CD14-positive monocyte (primary cell): ENCODE data around the gene OSBPL2. TPM values are rescaled to one million over a fixed set of nuclear protein-coding genes. Genes with fewer than 3 reads are reported as not detected.

ENCODE experiments used
- DNase-seq, 3 donors: peaks; one replicate each; pipeline ENCODE4 v3.0.0-alpha.2; 2011 to 2022
- H2AFZ ChIP-seq: 2 replicates; pipeline ENCODE4 v1.6.0; 2012; ENCODE audit warnings: mild to moderate bottlenecking, low read depth, low read length, inconsistent platforms; ENCODE audit not compliant: insufficient read depth, poor library complexity, severe bottlenecking
- H3K27ac ChIP-seq, 2 donors: 1 replicate in 1 of 2; 2 replicates in 1 of 2; pipeline ENCODE4 v1.5.1; 2012 to 2013; ENCODE audit warnings: low read length in 2 of 2, control low read depth in 1 of 2, inconsistent platforms in 1 of 2, low read depth in 1 of 2, mild to moderate bottlenecking in 1 of 2
- H3K27me3 ChIP-seq, 2 donors: one replicate each; pipeline versions ENCODE4 v1.6.0 to v1.6.1; 2011 to 2013; ENCODE audit warnings: low read length in 2 of 2; ENCODE audit not compliant: control insufficient read depth in 2 of 2, insufficient read depth in 2 of 2
- H3K36me3 ChIP-seq, 2 donors: replicated peaks in 1 of 2; 1 replicate in 1 of 2; 2 replicates in 1 of 2; pipeline versions ENCODE4 v1.5.1 to v1.6.1; 2012 to 2013; ENCODE audit warnings: low read length in 2 of 2, control low read depth in 1 of 2, inconsistent platforms in 1 of 2, mild to moderate bottlenecking in 1 of 2; ENCODE audit not compliant: insufficient read depth in 2 of 2, control insufficient read depth in 1 of 2
- H3K4me1 ChIP-seq, 2 donors: 1 replicate in 1 of 2; 2 replicates in 1 of 2; pipeline versions ENCODE4 v1.5.1 to v1.6.1; 2012 to 2013; ENCODE audit warnings: low read length in 2 of 2, control low read depth in 1 of 2, inconsistent platforms in 1 of 2, mild to moderate bottlenecking in 1 of 2, moderate library complexity in 1 of 2; ENCODE audit not compliant: insufficient read depth in 2 of 2, control insufficient read depth in 1 of 2
- H3K4me2 ChIP-seq: replicated peaks from 2 replicates; pipeline ENCODE3; 2012; ENCODE audit warnings: low read length, moderate library complexity, mild to moderate bottlenecking; ENCODE audit not compliant: poor library complexity, severe bottlenecking; ENCODE audit errors: extremely low read depth
- H3K4me3 ChIP-seq, 3 experiments: fragments of 200-600 bp in 1 of 3; sonication (generic) in 1 of 3; replicated peaks in 1 of 3; 1 replicate in 2 of 3; 2 replicates in 1 of 3; pipeline ENCODE4 v1.5.1; 2011 to 2013; ENCODE audit warnings: low read length in 3 of 3, mild to moderate bottlenecking in 3 of 3, control low read depth in 2 of 3, low read depth in 2 of 3, inconsistent platforms in 1 of 3, moderate library complexity in 1 of 3
- H3K79me2 ChIP-seq: 2 replicates; pipeline ENCODE4 v1.6.0; 2012; ENCODE audit warnings: mild to moderate bottlenecking, control low read depth, inconsistent platforms, low read length, moderate library complexity; ENCODE audit not compliant: insufficient read depth
- H3K9ac ChIP-seq: 2 replicates; pipeline ENCODE4 v1.6.0; 2017; ENCODE audit warnings: low read length, mild to moderate bottlenecking; ENCODE audit not compliant: insufficient read depth, poor library complexity, severe bottlenecking
- H3K9me3 ChIP-seq, 2 donors: replicated peaks in 1 of 2; 1 replicate in 1 of 2; 2 replicates in 1 of 2; pipeline versions ENCODE4 v1.5.1 to v1.6.1; 2012 to 2013; ENCODE audit warnings: low read length in 2 of 2, control low read depth in 1 of 2; ENCODE audit not compliant: control insufficient read depth in 1 of 2, insufficient read depth in 1 of 2
- H4K20me1 ChIP-seq: 2 replicates; pipeline ENCODE4 v1.6.0; 2012; ENCODE audit warnings: mild to moderate bottlenecking, low read length, control low read depth, moderate library complexity; ENCODE audit not compliant: insufficient read depth
- H3K27ac Mint-ChIP-seq, 7 donors: one replicate each; pipeline ENCODE4 v1.8.0; 2020; ENCODE audit warnings: mild to moderate bottlenecking in 7 of 7, mixed read lengths in 7 of 7, moderate library complexity in 6 of 7, inconsistent platforms in 2 of 7
- H3K27me3 Mint-ChIP-seq, 3 donors: one replicate each; pipeline ENCODE4 v1.8.0; 2021 to 2022; ENCODE audit warnings: low read depth in 3 of 3, mild to moderate bottlenecking in 3 of 3, mixed read lengths in 3 of 3, moderate library complexity in 3 of 3, inconsistent platforms in 1 of 3
- H3K36me3 Mint-ChIP-seq, 2 donors: one replicate each; pipeline ENCODE4 v1.8.0; 2020; ENCODE audit warnings: mixed read lengths in 2 of 2, inconsistent platforms in 1 of 2, mild to moderate bottlenecking in 1 of 2
- H3K4me1 Mint-ChIP-seq: one replicate; pipeline ENCODE4 v1.8.0; 2020; ENCODE audit warnings: mild to moderate bottlenecking, mixed read lengths
- H3K4me3 Mint-ChIP-seq, 2 donors: one replicate each; pipeline ENCODE4 v1.8.0; 2020; ENCODE audit warnings: mild to moderate bottlenecking in 2 of 2, mixed read lengths in 2 of 2, moderate library complexity in 1 of 2
- H3K9me3 Mint-ChIP-seq, 7 donors: one replicate each; pipeline ENCODE4 v1.8.0; 2020 to 2022; ENCODE audit warnings: mixed read lengths in 7 of 7, mild to moderate bottlenecking in 6 of 7, moderate library complexity in 6 of 7, inconsistent platforms in 2 of 7
- CTCF ChIP-seq: fragments of 200-600 bp; IDR thresholded peaks from one replicate; pipeline ENCODE4 v1.8.0; 2022; ENCODE audit warnings: antibody characterized with exemption, mild to moderate bottlenecking
- WGBS: methylation state at CpG from one replicate; pipeline ENCODE4 v1.1.5; 2013; ENCODE audit warnings: missing lambda C conversion rate; ENCODE audit not compliant: insufficient coverage; 5-methylcytosine and 5-hydroxymethylcytosine counted together
- intact Hi-C, 2 donors: fragments of 100-400 bp; cut with micrococcal nuclease; formaldehyde crosslinking; loops; one replicate each; pipeline versions ENCODE4 v1.15.0 to v1.15.1; 2023
- polyA plus RNA-seq, 3 donors: library from polyadenylated mRNA; depleted of rRNA in 1 of 3; unstranded in 2 of 3; stranded (reverse) in 1 of 3; fragments of 300-500 nt in 2 of 3; fragments of >200 nt in 1 of 3; fragmentation: Illumina TruSeq in 2 of 3; gene quantifications; 1 replicate in 2 of 3; 2 replicates in 1 of 3; pipeline ENCODE4 v1.2.3, GENCODE V29; 2012 to 2021

OSBPL2 gene
- polyA plus RNA-seq, 3 donors, result 12.9 to 29.1 (median 17.9) TPM

- no peaks in the 10 kb centered on the region for H3K27me3 ChIP-seq
- intact Hi-C loops, result no loop called here
- H3K27me3 Mint-ChIP-seq, result peaks cover 0 to 3% (median 0%) of the 10 kb centered on the region in 3 donors
- no peak overlapping the region for H3K27ac ChIP-seq
- no peak overlapping the region for H3K4me3 ChIP-seq
- peaks cover 0 to 7% (median 5%) of the 10 kb centered on the region in 7 donors for H3K9me3 Mint-ChIP-seq
- no peaks in the 10 kb centered on the region for H3K4me1 Mint-ChIP-seq
- 91% methylated on average over 5 of the region's 10 CpGs for WGBS
- H3K9me3 ChIP-seq, result peaks cover 0 to 2% of the 10 kb centered on the region in 2 donors
- no peak overlapping the region for H3K4me2 ChIP-seq
- H3K36me3 ChIP-seq, result peaks cover 78 to 89% of the 10 kb centered on the region in 2 donors
- no peaks in the 10 kb centered on the region for H3K4me1 ChIP-seq
- no peak for TF ChIP-seq CTCF
- H3K27ac Mint-ChIP-seq, result no peak overlapping the region
- peaks cover 29% of the 10 kb centered on the region for H4K20me1 ChIP-seq
- no peak overlapping the region for H2AFZ ChIP-seq
- no peak for DNase-seq
- no peak overlapping the region for H3K4me3 Mint-ChIP-seq
- H3K9ac ChIP-seq, result no peak overlapping the region
- H3K36me3 Mint-ChIP-seq, result peaks cover 63 to 85% of the 10 kb centered on the region in 2 donors
- H3K79me2 ChIP-seq, result no peaks in the 10 kb centered on the region
Observed at GRCh38 chr20:62267543-62267942, 29.2 kb downstream of the OSBPL2 start.

GRCh38 chr20:62268228-62268900 is 30.0 kb downstream of the OSBPL2 start:
- Histone ChIP-seq H2AFZ (no peak overlapping the region), H3K36me3 (peaks cover 78 to 89% of the 10 kb centered on the region in 2 donors), H3K79me2 (no peaks in the 10 kb centered on the region), H3K4me1 (no peaks in the 10 kb centered on the region), H3K4me3 (no peak overlapping the region), H3K27ac (no peak overlapping the region), H3K9ac (no peak overlapping the region), H3K9me3 (peaks cover 0 to 2% of the 10 kb centered on the region in 2 donors), H3K4me2 (no peak overlapping the region), H3K27me3 (no peaks in the 10 kb centered on the region), H4K20me1 (peaks cover 29% of the 10 kb centered on the region)
- peaks cover 65 to 85% of the 10 kb centered on the region in 2 donors for H3K36me3 Mint-ChIP-seq
- no peaks in the 10 kb centered on the region for H3K4me1 Mint-ChIP-seq
- H3K9me3 Mint-ChIP-seq, result peaks cover 0 to 7% (median 5%) of the 10 kb centered on the region in 7 donors
- H3K4me3 Mint-ChIP-seq, result no peak overlapping the region
- no peak for DNase-seq
- H3K27ac Mint-ChIP-seq, result peak overlapping the region in 2 of 7 donors; percentile 37 to 68
- peaks cover 0 to 3% (median 0%) of the 10 kb centered on the region in 3 donors for H3K27me3 Mint-ChIP-seq
- intact Hi-C loops, result no loop called here
- no peak for TF ChIP-seq CTCF
- 83% methylated on average over 6 of the region's 7 CpGs for WGBS
